GM18519 (cell line): ENCODE data around the gene IMMP2L.
"Not testable (repeated sequence)": the region's sequence is repeated elsewhere in the genome, so short reads cannot be mapped to it uniquely, and the experiment has no call there.

Experiments used
- ATAC-seq: cut with Tn5 transposase; IDR thresholded peaks from one replicate; pipeline ENCODE4 v1.9.1; 2021; ENCODE audit warnings: mild to moderate bottlenecking, moderate library complexity; ENCODE audit not compliant: unreplicated experiment, low FRiP score

Gene IMMP2L

DNA sequence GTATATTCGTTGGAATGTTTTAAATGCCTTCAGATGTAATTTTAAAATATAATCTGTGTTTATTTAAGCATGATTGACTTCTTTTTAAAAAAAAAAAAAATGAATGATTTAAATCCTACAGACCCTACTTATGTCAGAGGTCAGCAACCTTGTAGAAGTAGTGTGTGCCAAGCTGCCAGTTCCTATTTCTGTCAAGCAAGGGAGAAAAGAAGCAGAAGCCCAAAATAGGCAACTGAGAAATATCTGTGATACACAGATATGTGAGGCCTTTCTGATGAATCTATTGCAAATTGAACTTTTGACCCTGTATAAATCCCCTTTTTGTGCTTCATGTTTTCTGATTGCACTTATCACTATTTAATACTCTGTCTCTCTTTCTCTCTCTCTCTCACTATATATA lies 271.9 kb downstream of the IMMP2L start:
- no peak for ATAC-seq

- ATAC-seq, result not testable (repeated sequence)
These were observed 273.9 kb downstream of the IMMP2L start for GRCh38 chr7:111288441-111288840.

- ATAC-seq, result no peak
These were observed 279.7 kb downstream of the IMMP2L start for GRCh38 chr7:111282626-111283025.

- ATAC-seq, result no peak
These were observed 287.4 kb downstream of the IMMP2L start for GRCh38 chr7:111274857-111275256.

DNA sequence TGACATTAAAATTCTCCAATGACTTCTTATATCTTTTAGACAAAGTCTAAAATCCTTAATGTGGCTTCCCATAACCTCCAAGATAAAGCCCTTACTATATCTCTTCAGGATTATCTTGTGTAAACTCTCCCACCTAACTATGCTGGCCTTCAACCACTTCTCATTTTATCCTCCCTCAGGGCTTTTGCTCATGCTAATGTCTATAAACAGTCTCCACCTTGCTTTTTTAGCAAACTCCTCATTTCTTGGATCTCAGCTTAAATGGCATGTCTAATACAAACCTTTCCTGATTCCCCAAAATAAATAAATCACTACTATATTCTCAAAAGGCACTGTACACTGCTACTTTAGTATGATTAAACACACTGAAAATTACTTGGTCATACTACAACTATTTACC lies 290.2 kb downstream of the IMMP2L start:
- ATAC-seq, result no peak

GRCh38 chr7:111270794-111271193 lies 291.5 kb downstream of the IMMP2L start:
- not testable (repeated sequence) for ATAC-seq

GRCh38 chr7:111268941-111269340 lies 293.4 kb downstream of the IMMP2L start:
- ATAC-seq, result no peak

- ATAC-seq, result no peak
These were observed 295.7 kb downstream of the IMMP2L start for GRCh38 chr7:111266613-111267012.

DNA sequence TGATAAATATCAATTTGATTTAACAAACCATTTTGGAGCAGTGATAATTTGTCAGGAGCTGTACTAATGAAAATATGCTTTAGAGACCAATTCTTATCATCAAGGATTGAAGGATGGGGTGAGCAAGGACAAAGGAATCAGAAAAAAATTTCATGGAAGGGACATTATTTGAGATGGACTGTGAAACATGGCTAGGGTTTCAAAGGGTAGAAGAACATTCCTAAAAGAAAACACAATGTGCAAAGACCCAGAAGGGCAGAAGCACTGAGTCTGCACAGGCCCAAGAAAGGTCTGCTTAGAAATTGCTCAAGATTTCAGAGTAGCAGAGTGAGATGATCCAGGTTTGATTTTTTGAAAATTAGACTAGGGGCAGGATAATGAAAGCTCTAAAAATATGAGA lies 296.9 kb downstream of the IMMP2L start:
- no peak for ATAC-seq

GRCh38 chr7:111264981-111265380 lies 297.3 kb downstream of the IMMP2L start:
- ATAC-seq, result no peak

DNA sequence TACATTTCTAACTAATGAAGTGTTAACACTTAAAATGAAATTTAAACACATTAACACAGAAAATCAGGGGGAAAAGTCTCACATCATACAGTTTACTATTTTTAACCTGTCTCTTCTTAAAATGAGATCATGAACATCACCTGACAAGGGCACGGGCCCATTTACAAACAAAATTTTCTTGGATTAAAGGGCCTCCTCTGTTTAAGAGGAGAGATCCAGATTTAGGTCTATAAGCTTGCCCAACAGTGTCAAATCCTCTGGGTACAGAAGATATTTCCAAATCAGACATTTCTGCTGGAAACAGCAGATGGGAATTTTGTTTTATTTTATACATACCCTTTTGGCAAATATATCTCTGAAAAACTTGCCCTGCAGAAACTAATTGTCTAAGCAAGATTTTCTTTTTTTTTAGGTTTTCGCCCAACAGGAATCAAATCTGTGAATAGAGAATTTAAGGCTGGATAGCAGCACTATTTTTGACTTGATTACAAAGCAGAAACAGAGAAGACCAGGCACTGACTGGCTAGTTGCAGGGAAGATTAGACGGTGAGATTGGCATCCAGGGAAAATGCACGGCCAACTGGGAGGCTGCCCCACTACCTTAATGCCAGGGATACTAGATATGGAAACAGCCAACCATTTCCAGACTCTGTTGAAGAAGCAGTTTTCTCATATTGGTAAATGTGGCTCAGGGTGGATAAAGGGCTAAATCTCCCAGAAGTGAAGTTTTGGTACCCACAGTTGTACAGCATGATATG lies 298.0 kb downstream of the IMMP2L start:
- ATAC-seq, result no peak

GRCh38 chr7:111262293-111263116 lies 299.8 kb downstream of the IMMP2L start:
- no peak for ATAC-seq

DNA sequence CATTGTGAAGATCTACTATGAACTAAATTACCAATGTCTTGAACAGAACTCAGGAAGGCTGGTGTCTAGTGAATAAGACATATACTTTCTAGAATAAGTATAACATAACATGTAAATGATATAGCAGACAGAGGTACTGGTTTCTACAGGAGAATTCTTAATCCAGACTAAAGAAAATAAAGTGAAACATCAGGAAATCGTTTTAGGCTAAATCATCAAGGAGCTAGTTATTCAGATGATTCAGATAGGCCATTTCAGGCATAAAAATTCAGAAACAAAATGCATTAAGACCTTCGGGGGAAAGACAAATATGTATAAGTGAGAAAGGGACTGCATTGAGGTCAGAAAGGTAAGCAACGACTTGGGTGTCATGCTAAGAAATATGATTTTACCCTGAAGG lies 300.8 kb downstream of the IMMP2L start:
- ATAC-seq, result no peak

DNA sequence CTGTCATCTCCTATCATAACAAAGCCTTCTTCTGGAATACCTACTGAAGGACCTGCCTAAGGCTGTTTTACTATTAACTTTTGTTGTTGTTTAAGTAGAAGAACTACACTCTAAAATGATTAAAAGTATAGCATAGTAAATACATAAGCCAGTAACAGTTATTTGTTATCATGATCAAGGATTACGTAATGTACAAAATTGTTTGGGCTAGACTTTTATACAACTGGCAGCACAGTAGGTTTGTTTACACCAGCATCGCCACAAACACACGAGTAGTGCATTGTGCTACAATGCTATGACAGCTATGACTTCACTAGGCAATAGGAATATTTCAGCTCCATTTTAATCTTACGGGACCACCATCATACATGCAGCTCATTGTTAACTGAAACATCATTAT lies 302.3 kb downstream of the IMMP2L start:
- no peak for ATAC-seq

GRCh38 chr7:111256391-111256790 lies 305.9 kb downstream of the IMMP2L start:
- ATAC-seq, result no peak

- no peak for ATAC-seq
These were observed 306.7 kb downstream of the IMMP2L start for GRCh38 chr7:111255576-111255975.

DNA sequence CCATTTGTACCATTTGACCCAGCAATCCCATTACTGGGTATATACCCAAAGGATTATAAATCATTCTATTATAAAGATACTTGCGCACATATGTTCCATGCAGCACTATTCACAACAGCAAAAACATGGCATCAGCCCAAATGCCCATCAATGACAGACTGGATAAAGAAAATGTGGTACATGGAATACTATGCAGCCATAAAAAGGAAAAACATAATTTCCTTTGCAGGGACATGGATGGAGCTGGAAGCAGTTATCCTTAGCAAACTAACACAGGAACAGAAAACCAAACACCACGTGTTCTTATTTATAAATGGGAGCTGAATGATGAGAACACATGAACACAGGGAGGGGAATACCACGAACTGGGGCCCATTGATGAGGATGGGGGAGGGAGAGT lies 310.9 kb downstream of the IMMP2L start:
- not testable (repeated sequence) for ATAC-seq

GRCh38 chr7:111249807-111250206 lies 312.5 kb downstream of the IMMP2L start:
- ATAC-seq, result not testable (repeated sequence)

GRCh38 chr7:111242141-111242755 lies 320.0 kb downstream of the IMMP2L start:
- ATAC-seq, result no peak

DNA sequence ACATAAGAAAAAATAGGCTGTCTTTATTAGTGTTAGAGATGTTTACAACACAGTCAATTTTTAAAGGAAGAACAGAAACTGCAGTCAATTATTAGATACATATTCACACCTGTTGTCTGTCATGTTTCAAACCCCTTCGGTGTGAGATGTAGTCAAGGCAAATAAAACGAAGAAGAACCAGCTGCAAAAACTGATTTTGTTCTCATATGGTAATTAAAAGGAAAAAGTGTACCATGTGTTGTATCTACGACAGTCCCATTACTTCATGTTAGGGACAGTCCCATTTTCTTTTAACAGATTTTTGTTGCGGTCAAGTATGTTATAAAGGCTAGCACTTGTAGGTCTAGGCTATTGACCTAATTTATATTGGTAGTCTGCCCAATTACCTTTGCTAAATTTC lies 321.9 kb downstream of the IMMP2L start:
- no peak for ATAC-seq

DNA sequence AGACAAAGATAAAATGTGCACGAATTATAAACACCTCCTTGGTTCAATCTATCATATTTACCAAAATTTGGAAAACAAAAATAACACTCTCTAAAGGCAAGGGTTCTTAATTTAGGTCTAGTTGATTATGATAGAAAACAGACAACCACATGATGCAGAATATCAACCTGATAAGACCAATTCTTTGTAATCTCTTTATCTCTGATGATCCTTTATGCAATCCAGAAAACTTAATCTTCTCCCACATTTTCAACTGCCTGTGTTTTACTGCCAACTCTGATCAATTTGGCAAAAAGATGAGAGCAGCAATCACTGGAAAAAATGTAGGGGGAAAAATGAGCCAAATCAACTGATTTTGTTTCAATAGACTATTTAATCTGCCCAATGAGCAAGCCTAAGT lies 322.9 kb downstream of the IMMP2L start:
- no peak for ATAC-seq
